GM18502 (cell line): ENCODE results near the gene TGM6.
"Not testable (repeated sequence)": the region's sequence is repeated elsewhere in the genome, so short reads cannot be mapped to it uniquely, and the experiment has no call there.

Experiments used
- ATAC-seq: cut with Tn5 transposase; IDR thresholded peaks from one replicate; pipeline ENCODE4 v1.9.1; 2021; ENCODE audit warnings: mild to moderate bottlenecking; ENCODE audit not compliant: unreplicated experiment, poor library complexity

TGM6 gene

DNA sequence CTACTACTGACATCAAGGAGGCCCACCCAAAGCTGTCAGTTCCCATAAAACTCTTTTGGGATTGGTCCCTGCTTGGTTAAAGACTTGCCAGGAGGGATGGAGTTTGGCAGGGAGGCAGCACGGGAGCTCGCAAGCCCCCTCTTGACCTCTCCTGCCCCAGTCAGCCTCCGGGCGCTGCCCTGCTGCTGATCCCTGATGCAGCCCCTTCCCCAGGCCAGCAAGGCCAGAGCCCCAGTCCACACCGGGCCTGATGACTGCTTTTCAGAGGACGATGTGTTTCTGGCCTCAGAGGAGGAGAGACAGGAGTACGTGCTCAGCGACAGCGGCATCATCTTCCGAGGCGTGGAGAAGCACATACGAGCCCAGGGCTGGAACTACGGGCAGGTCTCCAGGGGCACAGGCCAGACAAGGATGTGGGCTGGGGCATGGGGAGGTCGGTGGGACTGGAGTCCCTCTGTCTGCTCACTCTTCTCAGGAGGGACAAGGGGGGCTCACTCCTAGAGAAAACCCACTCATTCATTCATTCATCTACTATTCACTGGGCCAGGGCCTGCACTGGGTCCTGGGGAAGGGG is 15.6 kb downstream of the TGM6 start:
- no peak for ATAC-seq

DNA sequence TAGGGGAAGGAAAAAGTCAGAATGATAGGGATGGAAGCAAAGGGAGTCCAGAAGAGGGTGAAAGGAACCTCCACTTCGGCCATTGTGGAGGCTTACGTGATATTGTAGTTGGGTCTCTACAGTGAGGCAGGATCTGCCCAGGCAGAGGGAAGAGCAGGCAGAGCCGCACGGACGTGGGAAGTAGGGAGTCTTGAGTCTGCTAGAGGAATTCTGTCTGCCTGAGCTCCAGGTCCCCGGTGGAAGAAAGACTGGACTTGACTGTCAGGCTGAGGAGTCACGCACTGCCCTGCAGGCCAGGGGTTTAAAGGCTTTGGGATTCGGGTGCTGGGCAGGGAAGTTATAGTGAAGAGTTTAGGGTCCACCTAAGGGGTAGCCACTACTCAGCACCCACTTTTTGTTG is 16.4 kb downstream of the TGM6 start:
- no peak for ATAC-seq

DNA sequence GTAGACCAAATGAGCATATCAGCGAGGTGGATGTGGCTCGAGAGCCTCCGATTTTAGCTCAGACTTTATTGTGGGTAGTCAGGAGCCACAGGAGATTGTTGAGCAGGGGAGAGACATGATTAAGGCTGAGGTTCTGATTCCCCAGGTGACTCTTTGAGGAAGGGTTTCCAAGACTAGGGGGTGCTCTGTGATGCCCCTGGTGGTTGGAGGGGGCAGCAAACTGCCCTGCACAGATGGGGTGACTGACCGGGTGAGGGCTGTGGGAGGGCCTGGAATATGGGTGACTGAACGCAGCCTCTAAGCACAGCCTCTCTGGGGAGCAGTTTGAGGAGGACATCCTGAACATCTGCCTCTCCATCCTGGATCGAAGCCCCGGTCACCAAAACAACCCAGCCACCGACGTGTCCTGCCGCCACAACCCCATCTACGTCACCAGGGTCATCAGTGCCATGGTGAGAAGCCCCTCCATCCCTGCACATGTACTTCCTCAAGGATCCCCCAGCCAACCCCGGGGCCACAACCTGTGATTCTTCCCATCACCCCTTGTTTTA is 17.0 kb downstream of the TGM6 start:
- ATAC-seq, result no peak

DNA sequence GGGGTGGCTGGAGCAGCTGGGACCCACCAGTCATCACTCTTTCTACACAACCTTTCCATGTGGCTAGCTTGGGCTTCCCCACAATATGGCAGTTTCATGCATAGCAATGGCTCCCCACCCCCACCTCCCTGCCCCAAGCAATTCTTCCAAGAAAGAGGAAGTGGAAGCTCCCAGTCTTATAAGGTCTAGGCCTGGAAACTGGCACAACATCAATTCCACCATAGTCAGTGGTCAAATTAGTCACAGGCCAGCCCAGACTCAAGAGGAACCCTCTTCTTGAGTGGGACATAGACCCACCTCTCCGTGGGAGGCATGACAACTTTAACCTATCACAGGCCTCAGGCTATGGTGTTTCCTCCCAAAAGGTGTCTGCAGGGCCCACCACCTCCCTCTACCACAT is 17.7 kb downstream of the TGM6 start:
- ATAC-seq, result no peak

DNA sequence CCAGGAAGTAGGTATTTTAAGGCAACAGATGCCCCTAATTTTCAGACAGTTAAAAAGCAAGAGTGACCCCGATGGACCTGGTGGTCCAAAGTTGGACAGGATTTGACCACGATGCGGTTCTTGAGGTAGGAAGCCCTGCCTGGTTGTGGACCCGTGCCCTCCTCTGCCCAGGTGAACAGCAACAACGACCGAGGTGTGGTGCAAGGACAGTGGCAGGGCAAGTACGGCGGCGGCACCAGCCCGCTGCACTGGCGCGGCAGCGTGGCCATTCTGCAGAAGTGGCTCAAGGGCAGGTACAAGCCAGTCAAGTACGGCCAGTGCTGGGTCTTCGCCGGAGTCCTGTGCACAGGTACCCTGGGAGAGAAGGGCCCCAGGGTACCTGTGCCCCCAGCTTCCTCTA is 18.7 kb downstream of the TGM6 start:
- ATAC-seq, result no peak

GRCh38 chr20:2400290-2400689 is 19.6 kb downstream of the TGM6 start:
- ATAC-seq, result no peak

DNA sequence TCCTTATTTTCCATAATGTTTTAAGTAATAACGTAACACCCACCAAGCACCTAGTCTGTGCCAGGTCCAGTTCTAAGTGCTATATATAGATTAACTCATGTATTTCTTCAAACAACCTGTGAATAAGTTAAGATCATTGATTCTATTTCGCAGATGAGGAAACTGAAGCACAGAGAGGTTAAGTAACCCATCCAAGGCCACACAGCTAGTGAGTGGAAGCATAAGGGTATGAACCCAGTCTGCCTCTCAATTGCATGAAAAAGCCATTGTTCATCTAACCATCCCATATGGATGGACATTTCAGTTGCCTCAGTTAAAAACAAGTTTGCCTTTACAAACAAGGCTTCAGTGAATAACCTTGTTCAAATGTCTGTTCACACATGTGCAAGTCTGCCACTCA is 20.8 kb downstream of the TGM6 start:
- ATAC-seq, result no peak

DNA sequence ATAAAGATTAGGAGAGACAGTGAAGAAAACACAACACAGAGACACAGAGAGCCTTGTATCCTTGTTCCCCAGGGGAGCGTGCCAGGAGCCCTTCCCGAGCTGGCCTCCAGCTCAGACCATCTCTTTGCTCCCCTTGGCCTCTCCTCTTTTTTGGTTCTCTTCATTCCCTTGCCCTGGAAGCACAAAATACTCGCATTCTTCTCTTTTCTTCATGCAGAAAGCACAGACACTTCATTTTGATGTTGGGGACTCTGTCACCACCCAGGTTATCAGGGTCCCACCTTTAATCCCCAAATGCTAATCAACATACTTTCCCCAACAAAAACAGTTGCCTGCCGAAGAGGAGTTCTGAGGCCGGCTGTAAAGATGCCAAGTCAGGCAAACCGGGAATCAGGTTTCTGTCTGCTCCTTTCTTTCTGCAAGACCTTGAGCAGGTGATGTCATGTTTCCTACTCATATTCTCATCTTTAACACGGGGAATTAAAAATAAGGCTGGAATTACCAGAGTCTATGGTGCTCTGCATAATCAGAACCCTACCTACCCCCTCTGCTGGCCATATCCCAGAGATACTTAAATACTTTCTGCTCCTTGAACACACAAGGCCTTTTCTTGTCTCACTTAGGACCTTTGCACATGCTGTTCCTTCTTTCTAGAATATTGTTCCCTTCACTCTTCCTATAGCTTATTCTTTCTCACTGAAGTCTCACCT is 21.7 kb downstream of the TGM6 start:
- no peak for ATAC-seq

DNA sequence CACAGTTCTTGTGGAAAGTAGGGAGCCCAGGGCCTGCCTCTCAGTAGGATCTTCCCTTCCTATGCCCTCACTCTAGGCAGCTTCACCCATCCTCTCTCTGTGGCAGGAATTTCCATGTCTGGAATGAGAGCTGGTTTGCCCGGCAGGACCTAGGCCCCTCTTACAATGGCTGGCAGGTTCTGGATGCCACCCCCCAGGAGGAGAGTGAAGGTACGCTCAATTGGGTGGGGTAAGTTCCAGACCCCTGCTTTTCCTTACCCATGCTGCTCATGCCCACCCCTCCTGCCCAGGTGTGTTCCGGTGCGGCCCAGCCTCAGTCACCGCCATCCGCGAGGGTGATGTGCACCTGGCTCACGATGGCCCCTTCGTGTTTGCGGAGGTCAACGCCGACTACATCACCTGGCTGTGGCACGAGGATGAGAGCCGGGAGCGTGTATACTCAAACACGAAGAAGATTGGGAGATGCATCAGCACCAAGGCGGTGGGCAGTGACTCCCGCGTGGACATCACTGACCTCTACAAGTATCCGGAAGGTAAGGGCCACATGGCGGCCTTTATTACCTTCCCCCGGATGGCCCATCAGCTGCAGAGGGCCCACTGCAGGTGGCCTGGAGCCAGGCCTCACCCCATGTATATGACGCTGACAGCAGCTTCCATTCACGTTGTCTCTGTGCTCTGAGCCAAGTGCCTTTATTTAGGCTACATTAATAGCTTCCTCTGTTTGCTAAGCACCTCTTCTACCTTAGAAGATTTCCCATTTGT is 22.8 kb downstream of the TGM6 start:
- ATAC-seq, result no peak

DNA sequence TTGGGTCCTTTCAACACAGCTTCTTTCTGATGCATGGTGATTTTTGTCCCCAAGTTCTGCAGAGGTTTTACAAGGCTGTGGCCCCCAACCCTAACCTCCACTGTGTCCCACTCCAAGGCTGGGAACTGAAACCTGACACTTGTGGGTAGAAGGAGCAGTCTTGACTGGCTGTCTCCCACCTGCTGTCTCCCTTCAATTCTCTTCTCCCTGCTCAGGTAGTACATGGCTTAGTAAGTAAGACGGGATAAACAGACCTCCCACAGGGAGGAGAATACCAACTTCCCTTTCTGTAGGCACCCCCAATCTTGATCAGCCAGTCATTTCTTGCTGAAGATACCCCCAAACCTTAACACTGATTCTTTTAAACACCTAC is 25.0 kb downstream of the TGM6 start:
- ATAC-seq, result no peak

DNA sequence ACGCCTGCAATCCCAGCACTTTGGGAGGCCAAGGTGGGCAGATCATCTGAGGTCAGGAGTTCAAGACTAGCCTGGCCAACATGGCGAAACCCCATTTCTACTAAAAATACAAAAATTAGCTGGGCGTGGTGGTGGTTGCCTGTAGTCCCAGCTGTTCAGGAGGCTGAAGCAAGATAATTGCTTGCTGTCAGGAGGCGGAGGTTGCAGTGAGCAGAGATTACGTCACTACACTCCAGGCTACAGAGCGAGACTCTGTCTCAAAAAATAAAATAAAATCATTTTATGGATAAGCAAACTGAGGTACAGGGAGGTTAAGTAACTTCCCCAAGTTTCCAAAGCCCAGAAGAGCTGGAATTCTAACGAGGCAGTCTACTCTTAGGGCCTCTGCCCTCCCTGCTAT is 26.7 kb downstream of the TGM6 start:
- not testable (repeated sequence) for ATAC-seq

- no peak for ATAC-seq
These were observed 27.4 kb downstream of the TGM6 start for GRCh38 chr20:2408111-2408510.

DNA sequence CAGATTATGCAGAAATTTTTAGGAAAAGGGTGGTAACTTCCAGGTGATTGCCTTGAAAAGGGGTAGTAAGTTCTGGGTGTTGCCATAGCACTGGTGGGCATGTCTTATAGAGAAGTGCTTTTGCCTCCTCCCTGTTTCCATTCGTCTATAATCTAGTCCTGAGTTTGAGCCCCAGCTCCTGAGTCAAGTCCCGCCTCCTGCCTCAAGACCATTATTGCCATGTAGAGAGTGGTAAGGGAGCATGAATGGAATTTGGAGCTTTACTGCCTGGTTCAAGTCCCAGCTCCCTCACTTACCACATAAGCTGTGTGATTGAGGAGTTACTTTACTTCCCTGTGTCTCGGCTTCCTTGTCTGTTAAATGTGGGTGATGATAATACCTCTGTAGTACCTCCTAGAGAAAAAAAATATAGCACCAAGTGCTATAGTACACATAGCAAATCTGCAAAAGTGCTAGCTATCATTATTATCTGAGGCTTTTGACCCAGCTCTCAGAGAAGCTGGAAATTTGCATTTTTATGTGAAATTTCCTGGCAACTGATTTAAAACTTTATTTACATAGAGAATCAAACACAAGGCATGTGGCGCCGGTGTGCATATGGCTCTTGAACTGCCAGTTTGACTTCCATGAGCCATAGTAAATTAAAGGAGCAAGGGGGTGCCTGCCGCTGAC is 36.0 kb downstream of the TGM6 start:
- ATAC-seq, result no peak

- ATAC-seq, result no peak
These were observed 36.5 kb downstream of the TGM6 start for GRCh38 chr20:2417213-2417541.

DNA sequence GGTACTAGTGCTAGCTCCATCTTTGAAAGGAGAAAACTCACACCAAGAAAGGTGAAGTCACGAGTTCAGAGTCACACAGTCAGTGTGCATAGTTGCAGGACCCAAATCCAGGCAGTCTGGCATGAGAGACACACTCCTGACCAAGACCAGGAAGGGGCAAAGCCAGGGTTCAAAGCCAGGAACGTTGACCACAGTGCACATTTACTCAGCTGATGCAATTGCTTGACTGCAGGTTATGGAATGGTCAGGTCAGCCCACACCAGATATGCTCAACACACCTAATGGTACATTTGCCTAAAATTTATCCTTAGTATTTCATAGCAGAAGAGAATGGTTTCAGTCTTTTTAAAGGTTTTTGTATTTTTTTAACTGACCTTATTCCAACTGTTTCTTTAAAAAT is 37.7 kb downstream of the TGM6 start:
- no peak for ATAC-seq

- ATAC-seq, result no peak
These were observed 39.8 kb downstream of the TGM6 start for GRCh38 chr20:2420510-2420909.

DNA sequence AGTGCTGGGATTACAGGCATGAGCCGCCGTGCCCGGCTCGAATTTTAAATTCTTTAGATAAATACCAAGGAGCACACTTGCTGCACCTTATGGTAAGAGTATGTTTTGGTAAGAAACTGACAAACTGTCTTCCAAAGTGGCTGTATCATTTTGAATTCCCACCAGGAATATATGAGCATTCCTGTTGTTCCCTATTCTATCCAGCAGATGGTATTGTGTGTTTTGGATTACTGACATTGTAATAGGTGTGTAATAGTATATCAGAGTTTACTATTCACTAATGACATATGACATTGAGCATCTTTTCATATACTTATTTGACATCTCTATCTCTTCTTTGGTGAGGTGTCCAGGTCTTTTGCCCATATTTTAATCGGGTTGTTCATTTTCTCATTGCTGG is 40.5 kb downstream of the TGM6 start:
- ATAC-seq, result no peak

- ATAC-seq, result no peak
These were observed 48.4 kb downstream of the TGM6 start for GRCh38 chr20:2429051-2429450.

GRCh38 chr20:2430538-2430937 is 49.8 kb downstream of the TGM6 start:
- ATAC-seq, result no peak

DNA sequence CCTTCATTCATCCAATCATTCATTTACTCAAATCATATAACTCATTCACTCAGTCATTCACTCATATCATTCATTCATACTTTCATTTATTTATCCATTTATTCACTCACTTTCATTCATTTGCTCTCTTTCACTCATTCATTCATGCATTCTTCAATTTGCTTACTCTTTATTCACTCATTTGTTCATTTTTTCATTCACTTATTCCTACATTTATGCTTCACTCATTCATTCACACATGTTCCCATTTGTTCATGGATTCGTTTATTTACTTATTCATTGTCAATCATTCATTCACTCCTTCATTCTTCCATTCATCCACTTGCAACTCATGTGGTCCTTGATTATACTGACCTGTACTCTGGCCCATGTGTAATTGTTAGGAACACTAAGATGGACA is 50.5 kb downstream of the TGM6 start:
- ATAC-seq, result no peak

- no peak for ATAC-seq
These were observed 66.1 kb downstream of the TGM6 start for GRCh38 chr20:2446845-2447244.
